Gastroesophageal sphincter (tissue), 4 donors: ENCODE results near the gene NUDT17. TPM values are rescaled to one million over a fixed set of nuclear protein-coding genes. Genes with fewer than 3 reads are reported as not detected.
A peak's percentile ranks its signal among the peaks of the same experiment; 100 is the strongest.
"Not testable (repeated sequence)": the region's sequence is repeated elsewhere in the genome, so short reads cannot be mapped to it uniquely, and the experiment has no call there.

Source experiments
- ATAC-seq: fragments of 150-250 bp; one replicate; pipeline ENCODE4 v1.9.1; 2016; ENCODE audit warnings: mild to moderate bottlenecking, moderate library complexity
- H3K27ac ChIP-seq, 4 donors: fragments of 200-600 bp; sonication (generic) in 3 of 4; 1 replicate in 3 of 4; 2 replicates in 1 of 4; pipeline ENCODE4 v1.5.1; 2016 to 2019
- H3K27me3 ChIP-seq: fragments of 200-600 bp; sonication (generic); one replicate; pipeline ENCODE4 v1.5.1; 2019
- H3K36me3 ChIP-seq, 2 donors: fragments of 200-600 bp; sonication (generic); one replicate each; pipeline ENCODE4 v1.5.1; 2019; ENCODE audit warnings: control low read depth in 1 of 2
- H3K4me1 ChIP-seq, 3 donors: fragments of 200-600 bp; sonication (generic); 1 replicate in 2 of 3; 2 replicates in 1 of 3; pipeline ENCODE4 v1.5.1; 2016 to 2019; ENCODE audit warnings: control low read depth in 2 of 3
- H3K4me3 ChIP-seq, 2 donors: fragments of 200-600 bp; sonication (generic); one replicate each; pipeline ENCODE4 v1.5.1; 2019; ENCODE audit warnings: mild to moderate bottlenecking in 1 of 2, moderate library complexity in 1 of 2
- H3K9me3 ChIP-seq, 3 donors: fragments of 200-600 bp; sonication (generic); one replicate each; pipeline ENCODE4 v1.5.1; 2017 to 2019; ENCODE audit warnings: control low read depth in 2 of 3
- EP300 ChIP-seq: sonication (generic); formaldehyde crosslinking; IDR thresholded peaks from one replicate; pipeline ENCODE4 v1.6.1; 2017; ENCODE audit warnings: antibody characterized with exemption, mild to moderate bottlenecking
- POLR2A ChIP-seq, 2 donors: fragments of 450-650 bp; IDR thresholded peaks; one replicate each; pipeline ENCODE4 v1.6.1; 2017; ENCODE audit warnings: antibody characterized with exemption in 2 of 2, mild to moderate bottlenecking in 2 of 2, moderate library complexity in 1 of 2
- POLR2AphosphoS5 ChIP-seq: sonication (generic); formaldehyde crosslinking; IDR thresholded peaks from one replicate; pipeline ENCODE4 v1.6.1; 2017; ENCODE audit warnings: antibody characterized with exemption
- WGBS, 2 donors: methylation state at CpG; one replicate each; pipeline ENCODE4 v1.1.5; 2018; ENCODE audit warnings: low coverage in 1 of 2; 5-methylcytosine and 5-hydroxymethylcytosine counted together
- total RNA-seq, 4 donors: library from RNA; depleted of rRNA; stranded (reverse); fragments of >200 nt; gene quantifications; one replicate each; pipeline ENCODE4 v1.1.0, GENCODE V29; 2016
- TF ChIP-seq, protein P1 (sequence below), 4 experiments: fragments of 200-600 bp in 2 of 4; fragments of 450-650 bp in 2 of 4; sonication (generic) in 1 of 4; IDR thresholded peaks; one replicate each; pipeline ENCODE4 v1.5.1; 2017 to 2019; ENCODE audit warnings: antibody characterized with exemption in 4 of 4, mild to moderate bottlenecking in 2 of 4, moderate library complexity in 2 of 4

The NUDT17 gene
- total RNA-seq, 4 donors from 2014 or later, result 0.40 to 3.5 (median 2.2) TPM

GRCh38 chr1:145805057-145805456 lies 40.4 kb upstream of the NUDT17 start:
- H3K4me1 ChIP-seq, result peaks cover 9 to 44% (median 13%) of the 10 kb centered on the region in 3 donors
- no peak overlapping the region for H3K4me3 ChIP-seq
- no peak overlapping the region for H3K27ac ChIP-seq
- H3K36me3 ChIP-seq, result no peaks in the 10 kb centered on the region
- H3K9me3 ChIP-seq, result no peaks in the 10 kb centered on the region
- WGBS, 2 donors, result 46 to 79% methylated on average over 1 of the region's 1 CpG
- no peak for TF ChIP-seq POLR2A (IDR thresholded peaks at IDR 0.05)
- H3K27me3 ChIP-seq, result no peaks in the 10 kb centered on the region
- no peak for ATAC-seq

GRCh38 chr1:145806408-145806807 lies 39.0 kb upstream of the NUDT17 start:
- TF ChIP-seq, protein P1, sequence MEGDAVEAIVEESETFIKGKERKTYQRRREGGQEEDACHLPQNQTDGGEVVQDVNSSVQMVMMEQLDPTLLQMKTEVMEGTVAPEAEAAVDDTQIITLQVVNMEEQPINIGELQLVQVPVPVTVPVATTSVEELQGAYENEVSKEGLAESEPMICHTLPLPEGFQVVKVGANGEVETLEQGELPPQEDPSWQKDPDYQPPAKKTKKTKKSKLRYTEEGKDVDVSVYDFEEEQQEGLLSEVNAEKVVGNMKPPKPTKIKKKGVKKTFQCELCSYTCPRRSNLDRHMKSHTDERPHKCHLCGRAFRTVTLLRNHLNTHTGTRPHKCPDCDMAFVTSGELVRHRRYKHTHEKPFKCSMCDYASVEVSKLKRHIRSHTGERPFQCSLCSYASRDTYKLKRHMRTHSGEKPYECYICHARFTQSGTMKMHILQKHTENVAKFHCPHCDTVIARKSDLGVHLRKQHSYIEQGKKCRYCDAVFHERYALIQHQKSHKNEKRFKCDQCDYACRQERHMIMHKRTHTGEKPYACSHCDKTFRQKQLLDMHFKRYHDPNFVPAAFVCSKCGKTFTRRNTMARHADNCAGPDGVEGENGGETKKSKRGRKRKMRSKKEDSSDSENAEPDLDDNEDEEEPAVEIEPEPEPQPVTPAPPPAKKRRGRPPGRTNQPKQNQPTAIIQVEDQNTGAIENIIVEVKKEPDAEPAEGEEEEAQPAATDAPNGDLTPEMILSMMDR (IDR thresholded peaks at IDR 0.05), result no peak
- TF ChIP-seq POLR2AphosphoS5 (no peak), EP300 (no peak), POLR2A (IDR thresholded peaks at IDR 0.05) (no peak)
- ATAC-seq, result no peak
- no peaks in the 10 kb centered on the region for H3K9me3 ChIP-seq

DNA sequence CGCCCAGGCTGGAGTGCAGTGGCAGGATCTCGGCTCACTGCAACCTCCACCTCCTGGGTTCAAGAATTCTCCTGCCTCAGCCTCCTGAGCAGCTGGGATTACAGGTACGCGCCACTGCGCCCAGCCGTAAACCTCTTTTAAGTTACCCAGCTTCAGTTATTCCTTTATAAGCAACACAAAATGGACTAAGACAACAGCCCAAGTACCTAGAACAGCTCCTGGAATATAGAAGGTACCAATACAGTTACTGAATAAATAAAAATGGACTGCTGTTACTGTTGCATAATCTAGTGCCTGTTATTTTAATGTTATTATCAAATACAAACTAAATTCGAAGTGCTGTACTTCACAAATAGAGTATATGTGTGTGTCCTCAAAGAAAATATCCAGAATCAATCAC lies 38.6 kb upstream of the NUDT17 start:
- H3K36me3 ChIP-seq, result no peaks in the 10 kb centered on the region
- H3K4me1 ChIP-seq, result peaks cover 9 to 44% (median 13%) of the 10 kb centered on the region in 3 donors
- no peaks in the 10 kb centered on the region for H3K9me3 ChIP-seq
- WGBS, 2 donors, result 79 to 94% methylated on average over 1 to 5 of the region's 7 CpGs
- no peaks in the 10 kb centered on the region for H3K27me3 ChIP-seq
- no peak overlapping the region for H3K4me3 ChIP-seq
- no peak for TF ChIP-seq EP300
- TF ChIP-seq, protein P1 (IDR thresholded peaks at IDR 0.05), result no peak
- TF ChIP-seq POLR2AphosphoS5, result no peak
- no peak for TF ChIP-seq POLR2A (IDR thresholded peaks at IDR 0.05)
- no peak for ATAC-seq
- no peak overlapping the region for H3K27ac ChIP-seq

More at GRCh38 chr1:145806408-145806807, 39.0 kb upstream of the NUDT17 start:
- 98 to 100% methylated on average over 3 to 4 of the region's 4 CpGs for WGBS, 2 donors
- no peaks in the 10 kb centered on the region for H3K27me3 ChIP-seq
- H3K36me3 ChIP-seq, result no peaks in the 10 kb centered on the region
- H3K4me1 ChIP-seq, result peaks cover 9 to 44% (median 13%) of the 10 kb centered on the region in 3 donors
- no peak overlapping the region for H3K4me3 ChIP-seq
- no peak overlapping the region for H3K27ac ChIP-seq

- not testable (repeated sequence) for H3K27ac ChIP-seq, H3K36me3 ChIP-seq, H3K9me3 ChIP-seq, H3K4me1 ChIP-seq, H3K4me3 ChIP-seq, ATAC-seq, H3K27me3 ChIP-seq
- WGBS, 2 donors, result 0 to 10% methylated on average over 1 to 2 of the region's 6 CpGs
Observed at GRCh38 chr1:145812977-145813810, 32.2 kb upstream of the NUDT17 start.

DNA sequence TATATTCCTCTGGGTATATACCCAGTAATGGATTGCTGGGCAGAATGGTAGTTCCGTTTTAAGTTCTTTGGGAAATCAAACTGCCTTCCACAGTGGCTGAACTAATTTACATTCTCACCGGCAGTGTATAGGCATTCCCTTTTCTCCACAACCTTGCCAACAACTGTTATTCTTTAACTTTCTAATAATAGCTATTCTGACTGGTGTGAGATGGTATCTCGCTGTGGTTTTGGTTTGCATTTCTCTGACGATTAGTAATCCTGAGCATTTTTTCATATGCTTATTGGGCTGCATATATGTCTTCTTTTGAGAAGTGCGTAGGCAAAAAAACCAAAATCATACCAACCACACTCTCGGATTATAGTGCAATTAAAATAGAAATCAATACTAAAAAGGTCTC lies 27.3 kb upstream of the NUDT17 start:
- WGBS, 2 donors, result 33% methylated on average over 2 of the region's 6 CpGs; no CpG with 5 or more reads in 1 of the 2 donors
- ATAC-seq, H3K4me3 ChIP-seq: not testable (repeated sequence)

GRCh38 chr1:145822779-145823331 lies 22.6 kb upstream of the NUDT17 start:
- not testable (repeated sequence) for ATAC-seq, H3K27me3 ChIP-seq, H3K9me3 ChIP-seq
- peaks cover 0 to 25% (median 5%) of the 10 kb centered on the region in 3 donors for H3K4me1 ChIP-seq
- H3K4me3 ChIP-seq, result peak overlapping the region in 1 of 2 donors; percentile 83
- H3K27ac ChIP-seq, result peak overlapping the region in 2 of 4 donors; percentile 66 to 77
- peaks cover 6 to 22% of the 10 kb centered on the region in 2 donors for H3K36me3 ChIP-seq
- no CpG with 5 or more reads among the region's 16 CpGs for WGBS, 2 donors

More for the DNA sequence above, 27.3 kb upstream of the NUDT17 start:
- H3K9me3 ChIP-seq, H3K36me3 ChIP-seq, H3K4me1 ChIP-seq, H3K27me3 ChIP-seq: not testable (repeated sequence)
- H3K27ac ChIP-seq, result peak overlapping the region in 1 of 4 donors; percentile 35
